NCI-H1105 (cell line): ENCODE results near the gene TACR1.
A peak's percentile ranks its signal among the peaks of the same experiment; 100 is the strongest.
"Not testable (repeated sequence)": the region's sequence is repeated elsewhere in the genome, so short reads cannot be mapped to it uniquely, and the experiment has no call there.

Source experiments
- DNase-seq: peaks from one replicate; lab custom pipeline; 2025; lab: John Stamatoyannopoulos, UW

Gene TACR1

GRCh38 chr2:75199428-75200011, at the start of gene TACR1:
TSS of gene TACR1 (minus strand) at chr2:75199520. CDS start at chr2:75198934, 586 bp downstream.
- DNase-seq: peak; percentile 30

- not testable (repeated sequence) for DNase-seq
Observed at GRCh38 chr2:75248581-75248980, 49.3 kb upstream of the TACR1 start.

DNA sequence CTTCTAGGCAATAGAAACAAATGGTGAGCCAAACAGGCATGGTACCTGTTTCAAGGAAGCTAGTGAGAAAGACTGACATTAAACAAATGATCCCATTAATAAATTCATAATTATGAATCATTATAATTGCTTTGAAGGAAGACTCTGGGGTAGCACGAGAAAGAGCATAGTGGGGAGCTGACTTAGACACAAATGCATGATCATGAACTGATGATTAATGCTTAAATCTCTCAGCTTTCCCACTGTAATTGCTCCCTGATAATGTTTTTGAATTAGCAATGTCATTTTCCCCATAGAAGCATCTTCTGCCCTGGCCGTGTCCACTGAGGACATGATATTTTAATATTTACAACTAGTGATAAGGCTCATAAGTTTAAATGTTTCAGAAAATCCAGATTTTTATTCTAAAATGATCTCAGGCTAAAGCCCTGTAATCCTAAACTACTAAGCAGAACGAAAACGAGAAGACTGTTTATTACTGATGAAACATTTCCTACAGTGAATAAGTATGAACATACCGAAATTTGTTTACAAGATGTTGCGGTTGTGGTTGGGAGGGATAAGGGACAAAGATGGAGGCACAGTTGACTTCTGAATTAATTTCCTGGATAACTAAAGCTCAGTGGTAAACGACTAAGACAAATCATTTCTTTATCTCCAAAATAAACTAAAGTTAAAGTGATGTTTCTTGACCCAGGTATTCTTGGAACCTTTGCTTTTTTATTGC, 47.3 kb upstream of the TACR1 start:
- no peak for DNase-seq

DNA sequence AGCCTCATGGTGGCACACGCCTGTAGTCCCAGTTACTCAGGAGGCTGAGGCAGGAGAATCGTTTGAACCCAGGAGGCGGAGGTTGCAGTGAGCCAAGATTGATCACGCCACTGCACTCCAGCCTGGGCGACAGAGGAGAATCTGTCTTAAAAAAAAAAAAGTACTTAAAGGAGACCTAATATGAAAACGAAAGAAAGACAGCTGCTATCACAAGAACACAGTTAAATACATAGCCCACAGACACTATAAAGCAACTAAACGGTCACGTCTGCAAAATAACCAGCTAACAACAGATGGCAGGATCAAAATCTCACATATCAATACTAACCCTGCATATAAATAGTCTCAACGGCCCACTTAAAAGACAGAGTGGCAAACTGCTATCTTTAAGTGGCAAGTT, 43.9 kb upstream of the TACR1 start:
- no peak for DNase-seq

- DNase-seq: no peak
Observed at GRCh38 chr2:75241696-75242095, 42.4 kb upstream of the TACR1 start.

GRCh38 chr2:75238670-75239330, 39.5 kb upstream of the TACR1 start:
- no peak for DNase-seq

- DNase-seq: no peak
Observed at GRCh38 chr2:75237296-75237695, 38.0 kb upstream of the TACR1 start.

- DNase-seq: no peak
Observed at GRCh38 chr2:75233965-75234364, 34.6 kb upstream of the TACR1 start.

- DNase-seq: no peak
Observed at GRCh38 chr2:75226617-75227016, 27.3 kb upstream of the TACR1 start.

DNA sequence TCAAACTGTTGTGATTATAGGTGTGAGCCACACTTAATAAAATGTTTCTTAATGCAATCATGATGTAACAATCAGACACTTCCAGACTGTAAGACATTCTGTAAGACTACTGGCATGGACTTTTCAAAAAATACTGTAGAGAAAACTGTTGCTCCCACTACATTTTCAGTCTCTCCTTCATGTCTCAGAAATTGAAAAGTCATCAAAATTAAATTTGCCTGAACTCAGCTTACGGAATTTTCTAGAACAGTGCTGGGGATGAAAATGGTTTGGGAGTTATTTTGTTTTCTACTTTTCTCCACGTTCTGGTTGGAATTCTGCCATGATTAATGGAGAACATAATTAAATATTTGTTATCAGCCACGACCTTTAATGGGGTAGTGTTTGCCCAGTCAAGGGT, 26.8 kb upstream of the TACR1 start:
- no peak for DNase-seq

- DNase-seq: peak; percentile 11
Observed at GRCh38 chr2:75224636-75225094, 25.3 kb upstream of the TACR1 start.

- no peak for DNase-seq
Observed at GRCh38 chr2:75222527-75222926, 23.2 kb upstream of the TACR1 start.

DNA sequence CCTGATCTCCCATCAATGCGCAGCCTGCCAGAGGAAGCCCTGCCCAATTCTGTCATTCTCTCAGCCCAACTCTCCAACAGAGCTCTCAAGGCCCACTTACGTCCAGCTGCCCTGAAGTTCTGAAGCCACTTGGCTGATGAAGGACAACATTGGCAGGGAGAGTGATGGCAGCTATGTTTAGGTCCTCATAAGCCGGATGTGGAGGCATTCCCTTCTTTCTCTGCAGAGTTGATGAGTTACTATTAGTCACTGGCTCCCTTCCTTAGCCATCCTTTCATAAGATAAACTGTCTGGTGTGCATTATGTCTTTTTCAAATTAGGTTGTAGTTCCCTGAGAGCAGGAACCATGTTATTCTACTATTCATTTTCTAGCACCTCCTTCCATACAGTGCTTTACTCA, 22.5 kb upstream of the TACR1 start:
- DNase-seq: no peak

GRCh38 chr2:75219213-75219612, 19.9 kb upstream of the TACR1 start:
- DNase-seq: not testable (repeated sequence)

GRCh38 chr2:75211266-75211770, 12.0 kb upstream of the TACR1 start:
- no peak for DNase-seq

DNA sequence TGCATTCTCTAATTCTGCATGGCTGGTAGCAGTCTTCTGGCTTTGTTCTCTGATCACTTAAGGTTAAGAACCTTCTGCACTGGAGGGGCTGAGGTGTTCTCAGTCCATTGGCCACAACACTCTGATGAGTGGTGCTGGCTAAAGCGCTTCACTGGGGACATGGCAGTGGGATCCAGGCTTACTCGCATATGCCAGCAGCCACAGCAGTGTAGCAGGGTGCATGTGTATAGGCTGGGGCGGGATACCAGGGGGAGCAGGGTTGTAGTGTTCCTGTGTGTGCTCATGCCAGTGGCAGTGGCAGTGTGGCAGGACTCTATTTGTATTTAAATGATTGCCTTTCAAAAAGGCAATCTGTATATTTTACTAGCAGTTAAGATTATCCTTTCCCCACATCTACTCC, 11.1 kb upstream of the TACR1 start:
- no peak for DNase-seq

DNA sequence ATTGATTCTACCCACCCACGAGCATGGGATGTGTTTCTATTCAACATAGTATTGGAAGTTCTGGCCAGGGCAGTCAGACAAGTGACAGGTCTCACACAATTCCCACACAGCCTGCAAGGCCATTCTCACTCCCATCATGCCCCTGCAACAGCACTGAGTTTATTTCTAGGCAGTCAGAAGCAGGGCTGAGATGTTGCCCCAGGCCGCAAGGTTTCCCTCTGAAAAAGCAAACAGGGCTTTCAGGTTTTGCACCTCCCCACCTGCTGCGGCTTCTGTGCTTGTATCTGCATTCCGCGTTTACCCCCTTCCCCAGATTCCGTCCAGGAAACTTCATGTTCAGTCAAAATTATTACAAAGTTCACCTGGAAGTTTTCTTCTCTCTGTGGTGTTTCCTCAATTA, 9.4 kb upstream of the TACR1 start:
- DNase-seq: no peak

GRCh38 chr2:75204833-75205232, 5.5 kb upstream of the TACR1 start:
- DNase-seq: no peak

- DNase-seq: no peak
Observed at GRCh38 chr2:75202359-75202758, 3.0 kb upstream of the TACR1 start.

GRCh38 chr2:75200140-75201096, 1.1 kb upstream of the TACR1 start:
- DNase-seq: peak; percentile 75

DNA sequence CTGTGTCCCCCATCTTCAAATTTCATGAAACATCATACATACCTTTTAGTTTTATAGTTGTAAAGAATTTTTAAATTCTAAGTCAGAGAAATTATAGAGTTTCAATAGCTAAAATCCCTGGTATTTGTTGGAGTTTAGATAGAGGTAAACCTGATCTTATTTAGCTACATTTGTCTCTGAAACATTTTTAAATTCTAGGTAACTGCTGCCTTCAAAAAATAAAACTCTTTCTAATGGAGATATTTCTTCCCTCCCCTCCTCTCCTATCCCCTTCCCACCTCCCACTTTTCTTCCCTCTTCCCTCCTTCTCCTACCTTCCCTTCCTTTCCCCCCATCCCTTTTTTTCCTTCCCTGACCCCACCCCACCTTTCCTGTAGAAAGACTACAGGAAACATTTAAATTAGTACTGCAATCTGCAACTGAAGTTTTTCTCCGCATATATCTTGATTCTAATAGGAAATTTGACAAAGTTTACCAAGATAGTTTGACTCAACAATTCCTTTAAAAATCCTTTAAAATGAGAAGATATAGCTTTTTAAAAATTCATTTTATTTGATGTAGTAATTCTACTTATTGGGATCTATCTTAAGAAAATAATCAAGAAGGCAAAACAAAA, 4.1 kb downstream of the TACR1 start:
- DNase-seq: no peak
